GM12864 (cell line): Measurements from ENCODE around the gene NDUFAF2.

Source experiments
- DNase-seq: peaks from one replicate; pipeline ENCODE4 v3.0.0-alpha.2; 2011; ENCODE audit warnings: low read depth
- H3K4me3 ChIP-seq: 2 replicates; pipeline ENCODE4 v1.5.1; 2011; ENCODE audit warnings: mild to moderate bottlenecking, low read depth, low read length, control low read depth
- CTCF ChIP-seq: IDR thresholded peaks from 2 replicates; pipeline ENCODE4 v1.5.1; 2011; ENCODE audit warnings: low read depth, mild to moderate bottlenecking, moderate library complexity, low read length, control low read depth, inconsistent platforms; ENCODE audit errors: missing control alignments

Gene NDUFAF2

DNA sequence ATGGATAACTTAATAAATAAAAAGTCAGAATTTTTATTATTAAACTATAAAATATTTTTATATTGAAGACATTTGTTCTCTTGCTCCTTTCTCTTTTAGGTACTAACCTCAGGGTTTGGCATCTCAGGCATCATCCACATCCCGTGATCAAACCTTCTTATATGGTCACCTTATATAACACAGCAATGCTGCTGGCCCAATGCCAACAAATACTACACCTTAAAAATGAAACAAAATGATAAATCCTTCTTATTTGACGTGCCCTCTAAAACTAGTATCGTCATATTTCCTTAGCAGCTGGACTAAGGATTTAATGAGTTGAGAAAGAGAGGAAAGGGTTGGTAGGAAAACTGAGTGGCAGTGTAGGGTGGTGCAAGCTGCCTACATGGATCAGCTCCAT, 56.6 kb downstream of the NDUFAF2 start:
- DNase-seq = no peak
- no peak for TF ChIP-seq CTCF
- no peak overlapping the region for H3K4me3 ChIP-seq

DNA sequence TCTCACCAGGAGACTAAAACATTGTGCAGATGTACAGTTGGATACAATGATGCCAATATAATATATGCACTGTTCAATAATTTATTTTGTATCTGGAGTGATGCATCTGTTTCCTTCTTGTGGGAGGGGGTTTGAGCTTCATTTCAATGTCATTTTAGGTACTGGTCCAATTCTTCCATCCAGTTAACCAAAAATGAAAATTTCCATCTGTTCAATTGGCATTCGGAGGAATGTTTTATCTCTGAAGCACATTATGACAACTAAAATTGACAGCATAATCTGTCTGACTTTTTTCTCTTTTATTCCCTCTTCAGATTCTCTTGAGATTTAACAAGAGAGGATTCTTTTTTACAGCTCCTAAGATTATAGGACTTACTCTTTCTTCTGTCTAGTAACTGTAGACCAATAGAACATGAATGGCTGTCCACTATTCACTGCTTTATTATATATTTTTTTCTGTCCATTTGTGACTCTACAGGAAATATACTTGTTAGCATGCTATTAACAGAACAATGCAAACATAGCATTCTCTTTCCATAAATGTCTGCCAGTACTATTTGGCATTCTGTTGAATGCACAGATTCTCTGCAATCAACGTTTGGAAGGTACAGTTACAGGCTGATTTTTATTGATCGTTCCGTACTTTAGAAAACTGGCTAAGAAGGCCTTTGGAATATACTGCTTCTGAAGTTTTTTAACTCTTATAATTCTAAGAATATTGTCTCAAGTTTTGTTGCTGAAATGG, 57.8 kb downstream of the NDUFAF2 start:
- DNase-seq = no peak
- no peak for TF ChIP-seq CTCF
- no peak overlapping the region for H3K4me3 ChIP-seq

DNA sequence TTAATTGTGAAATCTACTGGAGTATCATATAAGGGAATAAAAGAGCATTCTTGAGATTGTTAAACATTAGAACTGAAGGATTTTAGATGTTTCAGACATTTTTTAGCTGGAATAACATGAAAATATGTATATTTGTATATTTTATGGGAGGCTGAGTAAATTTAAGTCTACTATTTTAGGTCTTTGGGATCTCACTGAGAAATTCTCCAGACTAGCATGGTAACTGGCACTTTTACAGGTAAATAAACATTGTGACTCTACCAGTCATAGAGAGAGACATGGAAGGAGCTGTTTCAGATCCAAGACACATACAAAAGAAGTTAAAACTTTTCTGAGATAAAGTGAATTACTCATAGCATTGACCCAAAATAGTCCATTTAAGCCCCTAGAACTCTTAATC, 59.4 kb downstream of the NDUFAF2 start:
- no peak for DNase-seq
- H3K4me3 ChIP-seq = no peak overlapping the region
- TF ChIP-seq CTCF = no peak

DNA sequence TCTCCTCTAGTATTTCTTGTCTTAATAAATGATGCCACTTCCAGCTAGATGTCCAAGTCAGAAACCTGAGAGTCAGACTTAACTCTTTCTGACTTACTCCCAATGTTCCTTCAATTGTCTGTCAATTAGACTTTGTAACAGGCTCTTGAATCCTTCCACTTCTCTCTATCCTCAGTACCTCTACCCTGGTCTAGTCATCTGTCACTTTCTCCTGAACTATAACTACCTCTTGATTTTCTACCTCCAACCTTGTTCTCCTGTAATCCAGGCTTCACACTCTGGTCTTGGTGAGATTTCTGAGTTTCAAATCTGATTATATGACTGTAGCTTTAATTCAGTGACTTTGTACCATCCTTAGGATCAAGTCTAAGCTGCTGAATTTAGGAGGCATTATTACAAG, 64.9 kb downstream of the NDUFAF2 start:
- no peak for TF ChIP-seq CTCF
- DNase-seq = no peak
- H3K4me3 ChIP-seq = no peak overlapping the region

DNA sequence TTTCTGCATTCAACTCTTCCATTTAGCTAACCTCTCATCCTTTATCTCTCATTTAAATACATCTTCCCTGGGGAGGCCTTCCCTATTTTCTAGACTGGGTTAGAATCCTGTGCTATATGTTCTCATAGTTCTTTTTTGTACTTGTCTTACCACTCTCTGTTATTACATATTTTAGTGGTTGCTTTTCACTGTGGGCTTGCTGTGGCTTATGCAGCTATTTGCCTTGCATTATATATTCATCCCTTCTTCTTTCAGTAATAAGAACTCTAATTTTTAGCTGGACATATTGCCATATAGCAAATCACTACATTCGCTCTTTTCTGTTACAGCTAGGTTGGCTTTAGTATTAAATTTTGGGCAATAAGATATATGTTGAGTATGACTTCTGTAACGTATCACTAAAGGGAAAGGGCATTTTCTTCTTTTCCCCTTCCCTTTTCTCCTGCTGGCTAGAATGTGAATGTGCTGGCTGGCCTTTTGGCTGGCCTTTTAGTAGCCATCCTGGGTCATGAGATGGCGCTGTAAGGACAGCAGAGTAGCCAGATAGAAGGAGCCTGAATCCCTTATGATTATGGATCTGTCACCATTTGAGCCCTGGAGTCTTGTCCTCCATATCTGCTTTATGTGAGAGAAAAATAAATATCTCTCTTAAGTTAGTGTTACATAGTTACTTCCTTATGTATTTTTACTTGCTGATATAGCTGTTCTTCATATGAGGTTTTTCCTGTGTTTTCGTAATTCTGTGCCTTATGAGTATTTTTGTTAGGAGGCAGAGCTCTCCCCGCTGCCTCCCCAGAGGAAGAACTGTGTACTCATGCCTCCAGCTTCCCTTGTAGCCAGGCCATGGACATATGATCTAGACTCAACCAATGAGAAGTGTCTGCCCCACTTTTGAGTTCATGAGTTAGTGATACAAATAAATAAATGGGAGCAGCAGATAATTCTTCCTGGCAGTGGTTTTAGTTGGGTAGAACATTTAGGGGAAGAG, 65.8 kb downstream of the NDUFAF2 start:
- no peak for TF ChIP-seq CTCF
- DNase-seq = no peak
- no peak overlapping the region for H3K4me3 ChIP-seq

DNA sequence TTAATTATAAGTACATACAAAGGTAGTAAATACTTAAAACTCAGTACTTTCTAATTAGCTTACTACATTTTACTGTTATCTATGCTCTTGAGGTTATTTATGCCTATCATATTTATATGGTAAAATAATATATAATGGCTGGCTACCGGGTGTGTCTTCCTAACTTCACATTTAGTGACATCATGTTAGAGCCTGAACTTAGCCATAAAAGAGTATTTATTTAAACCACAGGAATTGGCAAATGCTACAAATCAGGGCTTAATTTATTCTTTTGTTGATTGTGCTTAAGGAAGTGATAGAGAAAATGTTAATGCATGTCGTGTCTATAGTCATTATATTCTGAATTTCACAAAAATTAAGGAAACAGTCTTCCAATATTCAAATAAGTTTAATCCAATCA, 73.1 kb downstream of the NDUFAF2 start:
- no peak for TF ChIP-seq CTCF
- DNase-seq = no peak
- H3K4me3 ChIP-seq = no peak overlapping the region

GRCh38 chr5:61019642-61020041, 74.6 kb downstream of the NDUFAF2 start:
- no peak for DNase-seq
- no peak for TF ChIP-seq CTCF
- H3K4me3 ChIP-seq = no peak overlapping the region
